ENCODE data around the gene C6orf15.
"Not testable (repeated sequence)": the region's sequence is repeated elsewhere in the genome, so short reads cannot be mapped to it uniquely, and the experiment has no call there.

C6orf15 gene

GRCh38 chr6:31098449-31098938 is 13.9 kb downstream of the C6orf15 start:
- no peak for DNase-seq

DNA sequence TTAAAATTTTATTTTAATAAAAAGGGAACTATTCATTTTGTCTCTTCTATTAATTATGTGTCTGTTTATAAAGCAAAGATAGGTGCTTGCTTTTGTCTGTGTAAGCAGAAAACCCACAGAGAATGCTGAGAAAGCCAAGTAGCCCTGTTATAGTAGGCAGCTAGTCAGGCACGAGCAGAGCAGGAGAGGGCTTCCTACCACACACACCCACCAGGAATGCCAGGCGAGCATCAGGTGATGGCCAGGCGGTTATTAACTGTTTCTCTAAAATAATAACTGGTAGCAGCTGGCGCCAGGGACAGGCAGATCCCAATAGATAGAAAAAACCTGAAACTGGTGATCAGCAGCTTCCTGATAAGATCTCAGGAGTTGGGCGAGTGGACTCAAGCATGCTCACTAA is 15.7 kb downstream of the C6orf15 start:
- no peak for DNase-seq

- DNase-seq = no peak
Measured at GRCh38 chr6:31096215-31096614, 16.2 kb downstream of the C6orf15 start.

DNA sequence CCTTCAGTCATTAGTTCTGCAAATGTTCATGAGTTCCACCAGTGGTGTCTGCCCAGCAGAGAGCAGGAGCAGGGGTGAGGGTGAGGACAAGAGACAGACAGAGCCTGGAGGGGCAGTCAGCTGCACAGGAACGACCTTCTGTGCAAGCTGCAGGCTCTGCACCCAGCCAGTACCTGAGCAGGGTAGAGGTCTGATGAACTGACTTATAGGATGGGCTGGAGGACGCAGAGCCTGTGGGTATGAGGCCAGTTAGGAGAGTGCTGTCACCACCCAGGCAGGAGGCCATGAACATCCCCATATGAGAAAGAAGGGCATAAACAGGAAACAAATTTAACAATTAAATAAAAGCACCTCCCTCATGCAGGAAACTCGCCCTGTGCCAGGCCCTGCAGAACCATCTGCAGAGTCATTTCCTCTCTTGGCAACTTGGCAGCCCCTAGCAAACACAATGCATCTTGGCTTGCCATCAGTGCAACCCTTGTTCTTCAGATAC is 17.9 kb downstream of the C6orf15 start:
- peak in 2 of 5 experiments; percentile 10 to 85 for DNase-seq

DNA sequence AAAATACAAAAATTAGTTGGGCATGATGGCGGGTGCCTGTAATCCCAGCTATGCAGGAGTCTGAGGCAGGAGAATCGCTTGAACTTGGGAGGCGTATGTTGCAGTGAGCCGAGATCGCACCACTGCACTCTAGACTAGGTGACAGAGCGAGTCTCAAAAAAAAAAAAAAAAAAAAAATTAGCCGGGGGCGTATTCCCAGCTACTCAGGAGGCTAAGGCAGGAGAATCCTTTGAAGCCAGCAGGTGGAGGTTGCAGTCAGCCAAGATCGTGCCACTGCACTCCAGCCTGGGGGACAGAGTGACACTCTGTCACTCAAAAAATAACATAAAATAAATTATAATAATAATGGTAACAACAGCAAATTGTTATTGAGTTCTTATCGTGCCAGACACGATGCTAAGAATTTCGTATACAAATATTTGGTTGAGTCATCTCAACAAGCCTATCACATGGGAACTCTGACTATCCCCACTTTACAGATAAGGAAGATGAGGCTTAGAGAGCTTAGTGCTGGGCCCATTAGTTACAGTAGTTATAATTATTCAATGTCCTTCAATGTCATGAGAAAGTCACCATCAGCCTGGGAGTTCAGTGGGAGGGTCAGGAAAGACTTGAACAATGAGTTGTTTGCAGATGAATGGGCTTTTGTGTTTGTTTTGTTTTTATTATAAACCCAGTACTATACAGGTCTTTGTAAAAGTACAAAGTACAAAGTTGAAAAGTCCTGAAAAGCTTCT is 19.4 kb downstream of the C6orf15 start:
- no peak for DNase-seq

DNA sequence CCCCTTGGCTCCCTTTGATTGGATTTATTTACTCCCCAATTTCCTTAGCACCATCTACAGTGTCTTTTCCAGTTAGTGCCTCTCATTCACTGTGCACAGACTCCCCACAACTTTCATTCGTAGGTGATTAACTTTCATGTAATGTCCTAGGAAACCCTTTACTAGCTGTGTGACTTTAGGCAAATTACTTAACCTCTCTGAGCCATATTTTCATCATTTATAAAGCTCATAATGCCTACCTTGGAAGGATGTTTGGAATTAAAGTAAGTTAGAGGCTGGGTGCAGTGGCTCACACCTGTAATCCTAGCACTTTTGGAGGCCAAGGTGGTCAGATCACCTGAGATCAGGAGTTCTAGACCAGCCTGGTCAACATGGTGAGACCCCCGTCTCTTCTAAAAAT is 20.1 kb downstream of the C6orf15 start:
- DNase-seq = no peak

- no peak for DNase-seq
Measured at GRCh38 chr6:31091680-31092079, 20.7 kb downstream of the C6orf15 start.

GRCh38 chr6:31090973-31091364 is 21.4 kb downstream of the C6orf15 start:
- no peak for DNase-seq

- DNase-seq = no peak
Measured at GRCh38 chr6:31090275-31090972, 22.0 kb downstream of the C6orf15 start.

- DNase-seq = peak; percentile 56 to 91 (median 78)
Measured at GRCh38 chr6:31087494-31088089, 24.8 kb downstream of the C6orf15 start.

GRCh38 chr6:31086788-31087440 is 25.5 kb downstream of the C6orf15 start:
- DNase-seq = no peak

GRCh38 chr6:31083742-31084354 is 28.5 kb downstream of the C6orf15 start:
- peak in 3 of 5 experiments; percentile 11 to 50 (median 30) for DNase-seq

DNA sequence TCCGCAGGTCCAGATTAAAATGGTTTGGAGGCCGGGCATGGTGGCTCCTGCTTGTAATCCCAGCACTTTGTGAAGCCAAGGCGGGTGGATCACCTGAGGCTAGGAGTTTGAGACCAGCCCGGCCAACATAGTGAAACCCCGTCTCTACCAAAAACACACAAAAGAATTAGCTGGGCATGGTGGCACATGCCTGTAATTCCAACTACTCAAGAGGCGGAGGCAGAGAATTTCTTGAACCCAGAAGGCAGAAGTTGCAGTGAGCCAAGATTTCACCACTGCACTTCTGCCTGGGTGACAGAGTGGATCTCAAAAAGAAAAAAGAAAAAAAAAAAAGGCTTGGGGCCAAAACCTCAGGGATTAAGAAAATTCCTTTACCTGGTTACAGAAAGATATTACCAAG is 30.5 kb downstream of the C6orf15 start:
- DNase-seq = no peak

GRCh38 chr6:31079656-31080261 is 32.6 kb downstream of the C6orf15 start:
- peak in 4 of 5 experiments; percentile 27 to 63 (median 50) for DNase-seq

- no peak for DNase-seq
Measured at GRCh38 chr6:31076611-31077010, 35.8 kb downstream of the C6orf15 start.

DNA sequence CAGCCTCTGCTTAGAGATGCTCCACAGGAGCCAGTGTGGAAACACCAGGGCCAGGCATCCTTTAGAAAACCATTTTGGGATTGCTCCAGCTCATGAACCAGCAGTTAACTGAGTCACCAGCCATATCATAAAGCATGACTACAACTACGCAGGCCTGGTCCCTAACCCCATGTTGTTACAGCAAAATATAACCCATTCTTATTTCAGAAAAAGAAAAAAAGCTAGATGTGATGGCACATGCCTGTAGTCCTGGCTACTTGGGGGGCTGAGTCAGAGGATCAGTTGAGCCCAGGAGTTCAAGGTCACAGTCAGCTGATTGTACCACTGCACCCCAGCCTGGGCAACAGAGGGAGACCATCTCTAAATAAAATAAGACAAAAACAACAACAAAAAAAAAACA is 36.8 kb downstream of the C6orf15 start:
- DNase-seq = no peak

- no peak for DNase-seq
Measured at GRCh38 chr6:31074401-31074800, 38.0 kb downstream of the C6orf15 start.

- DNase-seq = no peak
Measured at GRCh38 chr6:31070711-31071197, 41.6 kb downstream of the C6orf15 start.

- peak; percentile 23 to 66 (median 50) for DNase-seq
Measured at GRCh38 chr6:31068669-31069340, 43.6 kb downstream of the C6orf15 start.

GRCh38 chr6:31067891-31068668 is 44.3 kb downstream of the C6orf15 start:
- DNase-seq = not testable (repeated sequence)
